Nephron progenitor cell (in vitro differentiated cells): Measurements from ENCODE around the gene ZC3H7B.

Experiments
- DNase-seq: peaks from one replicate; pipeline ENCODE4 v3.0.0; 2021
- H3K27ac Mint-ChIP-seq: 2 replicates; pipeline ENCODE4 v1.8.0; 2021; ENCODE audit warnings: mild to moderate bottlenecking, moderate library complexity, mixed read lengths
- H3K27me3 Mint-ChIP-seq: 2 replicates; pipeline ENCODE4 v1.8.0; 2021; ENCODE audit warnings: mild to moderate bottlenecking, low read depth, mixed read lengths; ENCODE audit not compliant: poor library complexity
- H3K36me3 Mint-ChIP-seq: 2 replicates; pipeline ENCODE4 v1.8.0; 2021; ENCODE audit warnings: low read depth, mixed read lengths
- H3K4me1 Mint-ChIP-seq: 2 replicates; pipeline ENCODE4 v1.8.0; 2021; ENCODE audit warnings: mixed read lengths
- H3K4me3 Mint-ChIP-seq: 2 replicates; pipeline ENCODE4 v1.8.0; 2021; ENCODE audit warnings: mild to moderate bottlenecking, moderate library complexity, mixed read lengths
- H3K9me3 Mint-ChIP-seq: 2 replicates; pipeline ENCODE4 v1.8.0; 2021; ENCODE audit warnings: mild to moderate bottlenecking, moderate library complexity, mixed read lengths
- TF ChIP-seq, protein P1 (sequence below): fragments of 200-600 bp; sonication (generic); IDR thresholded peaks from 2 replicates; pipeline ENCODE4 v1.5.0; 2021; ENCODE audit warnings: antibody characterized with exemption

The ZC3H7B gene

DNA sequence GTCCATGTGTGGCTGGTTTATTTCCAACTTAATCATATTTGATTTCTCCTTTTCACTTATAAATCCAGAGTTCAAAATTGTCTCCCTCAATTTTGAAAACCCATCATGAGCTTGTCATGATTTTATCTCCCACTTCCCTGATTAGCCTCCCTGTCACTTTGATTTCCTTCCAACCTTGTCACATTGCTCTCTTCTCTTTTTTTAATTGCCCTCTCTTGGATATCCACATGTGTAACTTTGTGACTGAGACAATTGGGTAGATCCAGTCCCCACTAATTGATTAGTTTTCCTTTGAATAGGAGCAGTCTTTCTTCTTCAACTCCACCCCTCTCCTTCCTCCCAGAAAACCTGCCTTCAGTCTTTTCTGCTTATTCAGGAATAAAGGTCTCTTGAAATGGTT, 82.8 kb downstream of the ZC3H7B start:
- no peak for DNase-seq
- peaks cover 3% of the 10 kb centered on the region for H3K27me3 Mint-ChIP-seq
- peaks cover 6% of the 10 kb centered on the region for H3K36me3 Mint-ChIP-seq
- H3K4me3 Mint-ChIP-seq = peak overlapping the region; percentile 43
- peaks cover 32% of the 10 kb centered on the region for H3K4me1 Mint-ChIP-seq
- no peaks in the 10 kb centered on the region for H3K9me3 Mint-ChIP-seq
- H3K27ac Mint-ChIP-seq = peak overlapping the region; percentile 0
- TF ChIP-seq, protein P1, sequence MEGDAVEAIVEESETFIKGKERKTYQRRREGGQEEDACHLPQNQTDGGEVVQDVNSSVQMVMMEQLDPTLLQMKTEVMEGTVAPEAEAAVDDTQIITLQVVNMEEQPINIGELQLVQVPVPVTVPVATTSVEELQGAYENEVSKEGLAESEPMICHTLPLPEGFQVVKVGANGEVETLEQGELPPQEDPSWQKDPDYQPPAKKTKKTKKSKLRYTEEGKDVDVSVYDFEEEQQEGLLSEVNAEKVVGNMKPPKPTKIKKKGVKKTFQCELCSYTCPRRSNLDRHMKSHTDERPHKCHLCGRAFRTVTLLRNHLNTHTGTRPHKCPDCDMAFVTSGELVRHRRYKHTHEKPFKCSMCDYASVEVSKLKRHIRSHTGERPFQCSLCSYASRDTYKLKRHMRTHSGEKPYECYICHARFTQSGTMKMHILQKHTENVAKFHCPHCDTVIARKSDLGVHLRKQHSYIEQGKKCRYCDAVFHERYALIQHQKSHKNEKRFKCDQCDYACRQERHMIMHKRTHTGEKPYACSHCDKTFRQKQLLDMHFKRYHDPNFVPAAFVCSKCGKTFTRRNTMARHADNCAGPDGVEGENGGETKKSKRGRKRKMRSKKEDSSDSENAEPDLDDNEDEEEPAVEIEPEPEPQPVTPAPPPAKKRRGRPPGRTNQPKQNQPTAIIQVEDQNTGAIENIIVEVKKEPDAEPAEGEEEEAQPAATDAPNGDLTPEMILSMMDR = no peak

DNA sequence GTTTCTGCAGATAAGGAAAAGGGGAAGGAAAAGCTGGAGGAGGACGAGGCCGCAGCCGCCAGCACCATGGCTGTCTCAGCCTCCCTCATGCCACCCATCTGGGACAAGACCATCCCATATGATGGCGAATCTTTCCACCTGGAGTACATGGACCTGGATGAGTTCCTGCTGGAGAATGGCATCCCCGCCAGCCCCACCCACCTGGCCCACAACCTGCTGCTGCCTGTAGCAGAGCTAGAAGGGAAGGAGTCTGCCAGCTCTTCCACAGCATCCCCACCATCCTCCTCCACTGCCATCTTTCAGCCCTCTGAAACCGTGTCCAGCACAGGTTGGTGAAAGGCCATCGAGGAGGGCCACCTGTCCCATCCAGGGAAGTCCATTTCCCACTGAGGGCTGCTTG, 86.0 kb downstream of the ZC3H7B start:
- peaks cover 24% of the 10 kb centered on the region for H3K36me3 Mint-ChIP-seq
- DNase-seq = no peak
- H3K27ac Mint-ChIP-seq = no peak overlapping the region
- peaks cover 24% of the 10 kb centered on the region for H3K4me1 Mint-ChIP-seq
- H3K9me3 Mint-ChIP-seq = no peaks in the 10 kb centered on the region
- TF ChIP-seq, protein P1 = no peak
- no peak overlapping the region for H3K4me3 Mint-ChIP-seq
- peaks cover 3% of the 10 kb centered on the region for H3K27me3 Mint-ChIP-seq

DNA sequence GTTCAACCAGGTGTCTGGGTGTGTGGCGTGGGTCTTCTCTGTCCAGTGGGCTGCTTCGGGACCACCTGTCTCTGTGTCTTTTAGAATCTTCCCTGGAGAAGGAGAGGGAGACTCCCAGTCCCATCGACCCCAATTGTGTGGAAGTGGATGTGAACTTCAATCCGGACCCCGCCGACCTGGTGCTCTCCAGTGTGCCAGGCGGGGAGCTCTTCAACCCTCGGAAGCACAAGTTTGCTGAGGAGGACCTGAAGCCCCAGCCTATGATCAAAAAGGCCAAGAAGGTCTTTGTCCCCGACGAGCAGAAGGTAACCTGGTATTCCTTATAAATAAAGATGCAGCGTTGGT, 92.7 kb downstream of the ZC3H7B start:
- Mint-ChIP-seq H3K4me3 (no peak overlapping the region), H3K27ac (no peak overlapping the region), H3K4me1 (peaks cover 14% of the 10 kb centered on the region)

DNA sequence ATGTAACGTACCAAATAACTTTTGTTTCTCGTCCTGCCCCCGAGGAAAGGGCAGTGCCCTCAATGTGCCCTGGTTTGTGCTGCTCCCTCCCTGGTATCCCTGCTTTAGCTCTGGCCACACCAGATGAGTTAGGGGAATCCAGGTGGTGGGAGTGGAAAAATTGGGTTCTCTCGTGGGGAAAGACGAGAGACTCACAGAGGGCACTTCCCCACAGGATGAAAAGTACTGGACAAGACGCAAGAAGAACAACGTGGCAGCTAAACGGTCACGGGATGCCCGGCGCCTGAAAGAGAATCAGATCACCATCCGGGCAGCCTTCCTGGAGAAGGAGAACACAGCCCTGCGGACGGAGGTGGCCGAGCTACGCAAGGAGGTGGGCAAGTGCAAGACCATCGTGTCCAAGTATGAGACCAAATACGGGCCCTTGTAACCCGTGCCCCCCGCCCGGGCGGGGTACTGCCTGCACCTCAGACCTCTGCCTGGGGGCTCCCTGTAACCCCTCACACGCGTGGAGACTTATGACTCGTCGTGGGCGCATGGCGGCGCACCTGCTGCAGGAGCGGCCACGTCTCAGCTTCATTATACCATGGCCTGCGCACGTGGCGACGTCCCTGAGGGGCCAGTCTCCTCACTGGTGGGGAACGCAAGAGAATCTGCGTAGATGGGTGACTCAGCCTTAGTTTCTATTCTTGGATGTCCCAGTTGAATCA, 94.4 kb downstream of the ZC3H7B start:
- no peaks in the 10 kb centered on the region for H3K9me3 Mint-ChIP-seq
- peaks cover 41% of the 10 kb centered on the region for H3K36me3 Mint-ChIP-seq
- TF ChIP-seq, protein P1 = no peak
- DNase-seq = no peak
- H3K27ac Mint-ChIP-seq = no peak overlapping the region
- H3K4me1 Mint-ChIP-seq = peaks cover 19% of the 10 kb centered on the region
- H3K4me3 Mint-ChIP-seq = no peak overlapping the region
- H3K27me3 Mint-ChIP-seq = no peaks in the 10 kb centered on the region

More for the DNA sequence above, 92.7 kb downstream of the ZC3H7B start:
- H3K9me3 Mint-ChIP-seq = no peaks in the 10 kb centered on the region
- TF ChIP-seq, protein P1 = no peak
- no peaks in the 10 kb centered on the region for H3K27me3 Mint-ChIP-seq
- H3K36me3 Mint-ChIP-seq = peaks cover 46% of the 10 kb centered on the region
- DNase-seq = no peak

DNA sequence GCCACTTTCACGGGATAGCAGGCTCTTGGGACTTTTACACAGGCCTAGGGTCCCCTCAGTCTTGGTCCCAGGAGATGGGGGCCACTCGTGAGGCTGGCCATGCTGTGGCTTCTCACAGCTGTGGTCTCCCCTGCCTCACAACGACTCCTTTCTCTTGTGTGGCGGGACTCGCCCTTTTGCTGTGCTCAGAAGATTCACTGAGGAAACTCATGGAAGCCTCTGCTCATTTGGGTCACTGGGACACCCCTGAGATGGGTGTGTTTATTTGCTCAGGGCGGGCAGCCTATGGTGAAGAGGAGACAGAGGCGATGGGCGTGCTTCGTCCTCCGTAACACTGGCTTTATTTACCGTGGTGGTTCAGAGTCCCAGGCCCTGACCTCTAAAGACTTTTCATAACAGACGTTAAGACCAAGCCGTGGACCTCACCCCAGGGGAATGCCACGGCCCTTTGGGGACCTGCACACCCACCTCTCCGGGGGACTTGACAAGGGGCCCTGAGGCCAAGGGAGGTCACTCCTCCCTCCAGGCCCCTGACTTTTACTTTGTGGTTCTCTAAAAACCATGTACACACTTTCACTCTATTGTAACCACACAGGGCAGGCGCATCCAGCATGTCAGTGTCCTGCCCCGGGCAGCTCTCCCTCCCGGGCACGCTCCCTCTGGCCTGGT, 96.0 kb downstream of the ZC3H7B start:
- TF ChIP-seq, protein P1 = no peak
- Mint-ChIP-seq H3K27ac (peak overlapping the region; percentile 47), H3K9me3 (no peaks in the 10 kb centered on the region), H3K36me3 (peaks cover 34% of the 10 kb centered on the region), H3K27me3 (no peaks in the 10 kb centered on the region), H3K4me1 (peaks cover 25% of the 10 kb centered on the region), H3K4me3 (no peak overlapping the region)
- no peak for DNase-seq

DNA sequence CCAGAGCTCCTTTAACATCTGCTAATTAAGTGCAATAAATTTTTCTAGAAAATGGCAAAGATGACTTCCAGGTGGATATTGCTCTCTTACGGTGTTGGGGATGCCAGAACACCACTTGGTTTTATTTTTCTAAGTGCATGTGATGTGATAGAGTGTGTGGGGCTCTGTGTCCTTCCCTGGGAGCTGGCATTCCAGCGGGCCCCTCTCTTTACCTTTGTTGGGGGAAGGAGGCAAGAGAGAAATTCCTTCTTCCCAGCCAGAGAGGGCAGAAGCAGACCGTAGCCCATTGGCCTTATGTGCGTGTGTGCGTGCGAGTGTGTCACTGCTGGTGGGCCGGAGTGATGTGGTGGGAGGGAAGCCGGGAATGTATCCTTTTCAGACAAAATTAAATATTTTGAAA, 97.6 kb downstream of the ZC3H7B start:
- no peak for DNase-seq
- Mint-ChIP-seq H3K4me1 (peaks cover 36% of the 10 kb centered on the region), H3K27me3 (no peaks in the 10 kb centered on the region), H3K4me3 (no peak overlapping the region), H3K9me3 (no peaks in the 10 kb centered on the region), H3K36me3 (peaks cover 32% of the 10 kb centered on the region), H3K27ac (peak overlapping the region; percentile 25)
- TF ChIP-seq, protein P1 = no peak
